Measurements from ENCODE around the gene TXNRD3.

Gene TXNRD3

DNA sequence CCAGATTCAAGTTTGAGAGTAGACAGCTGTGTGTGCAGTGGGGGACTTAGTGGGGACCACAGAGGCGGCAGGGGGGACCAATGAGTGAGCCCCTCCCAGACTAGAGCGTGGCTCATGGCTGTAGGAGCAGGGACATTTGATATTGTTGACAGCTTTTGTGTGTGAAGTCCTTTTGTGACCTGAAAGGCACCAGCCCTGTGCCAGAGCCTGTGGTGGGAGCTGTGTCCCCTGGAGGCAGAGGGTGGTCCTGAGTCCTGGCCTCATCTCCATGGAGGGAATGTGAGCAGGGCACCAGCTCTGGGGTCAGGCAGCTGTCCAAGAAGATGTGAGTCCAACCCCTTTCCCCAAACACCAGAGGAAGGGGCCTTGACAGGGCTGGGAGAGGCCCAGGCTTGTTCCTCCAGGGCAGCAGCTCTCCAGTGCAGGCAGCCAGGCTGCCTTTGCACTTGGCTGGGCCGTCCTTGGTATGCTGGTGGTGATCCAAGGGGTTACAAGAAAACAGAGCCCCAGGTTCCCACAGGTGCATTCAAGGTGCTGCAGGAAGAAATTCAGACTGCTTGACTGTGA lies 86.1 kb downstream of the TXNRD3 start:
- DNase-seq (ENCODE audit: low read depth) = no peak
- no peak for TF ChIP-seq CTCF (IDR thresholded peaks at IDR 0.05; ENCODE audit: control insufficient read depth, insufficient read depth, low read depth, low read length, missing control alignments)
- H3K4me3 ChIP-seq (ENCODE audit: control insufficient read depth, low read depth, low read length) = no peak overlapping the region

DNA sequence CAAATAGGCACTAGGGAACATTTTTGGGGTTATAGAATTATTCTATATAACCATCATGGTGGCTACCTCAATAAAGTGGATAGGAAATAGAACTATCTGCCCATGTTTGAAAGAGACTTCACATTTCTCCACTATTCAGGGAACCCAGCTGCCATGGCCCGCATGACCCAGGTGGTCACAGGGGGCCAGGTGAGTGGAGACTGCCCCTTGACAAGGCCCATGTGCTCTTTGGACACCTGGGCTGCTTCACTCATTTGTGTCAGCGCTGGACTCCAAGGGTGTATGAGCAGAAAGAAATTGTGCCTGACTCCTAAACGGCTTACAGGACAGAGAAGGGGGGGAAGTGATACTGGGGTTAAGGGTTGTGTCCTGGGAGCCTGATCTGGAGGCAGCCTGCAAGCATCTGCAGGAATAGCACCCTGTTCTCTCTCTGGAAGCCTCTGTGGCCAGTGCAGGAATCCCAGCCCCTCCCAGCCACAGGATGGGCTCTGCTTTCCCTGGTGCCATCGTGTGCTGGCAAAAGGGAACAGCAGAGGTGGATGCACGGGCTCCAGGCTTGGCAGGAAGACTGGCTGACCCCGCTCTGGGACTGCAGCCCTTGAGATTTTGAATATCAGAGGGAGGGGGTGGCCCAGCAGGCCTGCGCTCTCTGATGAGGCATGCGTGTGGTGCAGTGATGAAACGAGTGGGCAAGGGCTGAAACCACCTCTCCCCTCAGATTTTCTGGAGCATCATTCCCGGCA lies 87.1 kb downstream of the TXNRD3 start:
- H3K4me3 ChIP-seq (ENCODE audit: control insufficient read depth, low read depth, low read length) = no peak overlapping the region
- no peak for DNase-seq (ENCODE audit: low read depth)
- no peak for TF ChIP-seq CTCF (IDR thresholded peaks at IDR 0.05; ENCODE audit: control insufficient read depth, insufficient read depth, low read depth, low read length, missing control alignments)

DNA sequence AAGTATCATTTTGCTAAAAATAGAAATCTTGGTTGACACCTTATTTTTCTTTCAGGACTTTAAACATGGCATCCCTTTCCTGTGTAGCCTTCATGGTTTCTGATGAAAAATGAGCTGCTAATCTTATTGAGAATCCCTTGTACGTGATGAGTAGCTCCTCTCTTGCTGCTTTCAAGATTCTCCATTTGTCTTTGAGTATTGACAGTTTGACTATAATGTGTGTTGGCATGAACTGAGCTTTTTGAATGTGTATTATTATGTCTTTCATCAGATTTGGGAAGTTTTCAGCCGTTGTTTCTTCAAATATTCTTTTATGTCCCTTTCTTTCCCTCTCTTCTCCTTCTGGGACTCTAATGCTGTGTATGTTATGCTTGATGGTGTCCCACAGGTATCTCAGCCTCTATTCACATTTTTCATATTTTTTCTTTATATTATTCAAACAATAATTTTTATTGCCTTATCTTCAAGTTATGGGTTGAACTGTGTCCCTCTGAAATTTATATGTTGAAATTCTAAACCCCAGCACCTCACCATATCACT lies 92.1 kb downstream of the TXNRD3 start:
- DNase-seq (ENCODE audit: low read depth) = no peak
- no peak for TF ChIP-seq CTCF (IDR thresholded peaks at IDR 0.05; ENCODE audit: control insufficient read depth, insufficient read depth, low read depth, low read length, missing control alignments)
- no peak overlapping the region for H3K4me3 ChIP-seq (ENCODE audit: control insufficient read depth, low read depth, low read length)

DNA sequence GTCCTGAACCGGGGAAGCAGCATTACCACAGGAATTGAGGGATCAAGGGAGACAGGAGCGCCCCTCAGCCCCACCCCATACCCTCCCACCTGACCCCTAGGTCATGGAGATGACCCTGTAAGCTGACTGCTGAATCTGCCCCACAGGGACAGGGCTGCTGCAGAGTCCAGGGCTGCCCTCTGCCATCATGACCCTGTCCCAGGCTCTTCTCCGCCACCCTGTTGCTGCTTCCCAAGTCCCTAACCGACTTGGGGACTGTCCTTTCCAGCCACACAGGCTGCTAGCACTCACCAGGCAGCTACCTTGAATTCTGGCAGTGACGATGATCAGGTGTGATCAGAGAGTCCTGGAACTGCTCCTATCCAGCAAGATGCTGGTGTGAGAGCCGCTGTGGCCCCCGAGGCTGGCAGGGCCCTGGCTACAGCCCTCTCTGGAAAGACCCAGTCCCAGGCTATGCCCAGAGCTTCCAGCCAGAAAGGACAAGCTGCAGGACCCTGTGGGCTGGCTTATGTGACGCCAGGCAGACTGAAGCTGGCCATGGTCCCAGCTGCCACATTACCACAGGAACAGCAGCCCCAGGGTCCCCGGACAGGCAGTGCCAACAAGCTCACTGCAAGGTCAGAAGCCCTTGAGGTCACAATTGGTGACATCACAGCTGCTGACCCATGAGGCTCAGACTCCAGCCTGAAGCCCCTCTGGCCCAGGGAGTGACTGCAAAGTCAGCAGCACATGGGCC lies 96.4 kb downstream of the TXNRD3 start, which contains the start of gene C3orf22:
TSS of gene C3orf22 (minus strand) at position 597 of the 736 bp plus-strand sequence. CDS start 5,542 bp downstream, outside the sequence.
- TF ChIP-seq CTCF (IDR thresholded peaks at IDR 0.05; ENCODE audit: control insufficient read depth, insufficient read depth, low read depth, low read length, missing control alignments) = no peak
- H3K4me3 ChIP-seq (ENCODE audit: control insufficient read depth, low read depth, low read length) = no peak within 1 kb of the TSS
- no peak for DNase-seq (ENCODE audit: low read depth)

GRCh38 chr3:126557761-126558160 lies 97.2 kb downstream of the TXNRD3 start:
- DNase-seq (ENCODE audit: low read depth) = no peak
- no peak overlapping the region for H3K4me3 ChIP-seq (ENCODE audit: control insufficient read depth, low read depth, low read length)
- no peak for TF ChIP-seq CTCF (IDR thresholded peaks at IDR 0.05; ENCODE audit: control insufficient read depth, insufficient read depth, low read depth, low read length, missing control alignments)

GRCh38 chr3:126557415-126557745 lies 97.5 kb downstream of the TXNRD3 start:
- no peak overlapping the region for H3K4me3 ChIP-seq (ENCODE audit: control insufficient read depth, low read depth, low read length)
- TF ChIP-seq CTCF (IDR thresholded peaks at IDR 0.05; ENCODE audit: control insufficient read depth, insufficient read depth, low read depth, low read length, missing control alignments) = no peak
- no peak for DNase-seq (ENCODE audit: low read depth)

Measured in AG09309 (cell line).